WTC11 (cell line): ENCODE measurements around the gene SMNDC1.

Experiments
- CREB1 ChIP-seq: sonication (generic); formaldehyde crosslinking; IDR thresholded peaks from 2 replicates; pipeline ENCODE4 v1.8.0; 2023; ENCODE audit warnings: mild to moderate bottlenecking, missing genetic modification reagents
- CREM ChIP-seq: sonication (generic); formaldehyde crosslinking; IDR thresholded peaks from 2 replicates; pipeline ENCODE4 v1.8.1; 2022; ENCODE audit warnings: mild to moderate bottlenecking, missing genetic modification reagents, moderate library complexity
- FOXJ3 ChIP-seq: sonication (generic); formaldehyde crosslinking; IDR thresholded peaks from 2 replicates; pipeline ENCODE4 v1.9.0; 2021; ENCODE audit warnings: missing genetic modification reagents, mild to moderate bottlenecking, borderline replicate concordance
- FOXK1 ChIP-seq: sonication (generic); formaldehyde crosslinking; IDR thresholded peaks from 2 replicates; pipeline ENCODE4 v1.8.0; 2022; ENCODE audit warnings: mild to moderate bottlenecking, moderate library complexity, missing genetic modification reagents
- NFE2L1 ChIP-seq: sonication (generic); formaldehyde crosslinking; IDR thresholded peaks from 2 replicates; pipeline ENCODE4 v1.8.1; 2023; ENCODE audit warnings: missing genetic modification reagents
- NFYB ChIP-seq: sonication (generic); formaldehyde crosslinking; conservative IDR thresholded peaks from 2 replicates; pipeline ENCODE4 v1.8.0; 2022; ENCODE audit warnings: low read depth, missing genetic modification reagents
- RELA ChIP-seq: sonication (generic); formaldehyde crosslinking; IDR thresholded peaks from 2 replicates; pipeline ENCODE4 v1.8.1; 2022; ENCODE audit warnings: missing genetic modification reagents, mild to moderate bottlenecking, borderline replicate concordance
- TF ChIP-seq, protein P1 (sequence below): fragments of 200-600 bp; IDR thresholded peaks from 2 replicates; pipeline ENCODE4 v1.8.0; 2022; ENCODE audit warnings: antibody characterized with exemption
- TF ChIP-seq, protein P2 (sequence below): sonication (generic); formaldehyde crosslinking; IDR thresholded peaks from 2 replicates; pipeline ENCODE4 v1.8.1; 2023; ENCODE audit warnings: mild to moderate bottlenecking, missing genetic modification reagents
- TF ChIP-seq, protein P3 (sequence below): sonication (generic); formaldehyde crosslinking; IDR thresholded peaks from 2 replicates; pipeline ENCODE4 v1.8.1; 2022; ENCODE audit warnings: low read depth, mild to moderate bottlenecking, moderate library complexity, missing genetic modification reagents, borderline replicate concordance
- TF ChIP-seq, protein P4 (sequence below): sonication (generic); formaldehyde crosslinking; IDR thresholded peaks from 2 replicates; pipeline ENCODE4 v1.8.1; 2023; ENCODE audit warnings: mild to moderate bottlenecking, missing genetic modification reagents, moderate library complexity
- TF ChIP-seq, protein P5 (sequence below): sonication (generic); formaldehyde crosslinking; IDR thresholded peaks from 2 replicates; pipeline ENCODE4 v1.8.0; 2022; ENCODE audit warnings: mild to moderate bottlenecking, missing genetic modification reagents
- TF ChIP-seq, protein P6 (sequence below): sonication (generic); formaldehyde crosslinking; IDR thresholded peaks from 2 replicates; pipeline ENCODE4 v1.8.0; 2022; ENCODE audit warnings: mild to moderate bottlenecking, missing genetic modification reagents
- TF ChIP-seq, protein P7 (sequence below): sonication (generic); formaldehyde crosslinking; IDR thresholded peaks from 2 replicates; pipeline ENCODE4 v1.8.1; 2022; ENCODE audit warnings: mild to moderate bottlenecking, moderate library complexity, missing genetic modification reagents

DNA sequence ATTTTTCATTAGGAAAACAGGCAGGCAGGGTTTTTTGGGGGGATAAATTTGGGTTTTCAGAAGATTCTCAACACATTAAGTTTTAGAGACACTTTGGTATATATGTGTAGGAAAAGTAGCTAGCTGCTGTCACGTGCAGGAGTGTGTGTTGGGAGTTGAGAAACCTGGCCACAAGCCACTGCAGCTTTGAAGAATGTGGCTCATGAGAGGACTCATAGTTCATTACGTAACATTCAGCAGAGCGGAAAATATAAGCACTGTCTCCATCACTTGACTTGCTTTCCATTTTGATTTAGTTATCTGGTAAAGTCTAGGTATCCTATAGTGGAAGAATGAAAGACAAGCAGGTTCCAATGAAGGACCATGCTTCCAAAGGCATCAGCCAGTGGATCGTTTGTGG, 31.2 kb downstream of the SMNDC1 start:
- TF ChIP-seq CREM (CRISPR knock-in tag): no peak
- TF ChIP-seq, protein P1, sequence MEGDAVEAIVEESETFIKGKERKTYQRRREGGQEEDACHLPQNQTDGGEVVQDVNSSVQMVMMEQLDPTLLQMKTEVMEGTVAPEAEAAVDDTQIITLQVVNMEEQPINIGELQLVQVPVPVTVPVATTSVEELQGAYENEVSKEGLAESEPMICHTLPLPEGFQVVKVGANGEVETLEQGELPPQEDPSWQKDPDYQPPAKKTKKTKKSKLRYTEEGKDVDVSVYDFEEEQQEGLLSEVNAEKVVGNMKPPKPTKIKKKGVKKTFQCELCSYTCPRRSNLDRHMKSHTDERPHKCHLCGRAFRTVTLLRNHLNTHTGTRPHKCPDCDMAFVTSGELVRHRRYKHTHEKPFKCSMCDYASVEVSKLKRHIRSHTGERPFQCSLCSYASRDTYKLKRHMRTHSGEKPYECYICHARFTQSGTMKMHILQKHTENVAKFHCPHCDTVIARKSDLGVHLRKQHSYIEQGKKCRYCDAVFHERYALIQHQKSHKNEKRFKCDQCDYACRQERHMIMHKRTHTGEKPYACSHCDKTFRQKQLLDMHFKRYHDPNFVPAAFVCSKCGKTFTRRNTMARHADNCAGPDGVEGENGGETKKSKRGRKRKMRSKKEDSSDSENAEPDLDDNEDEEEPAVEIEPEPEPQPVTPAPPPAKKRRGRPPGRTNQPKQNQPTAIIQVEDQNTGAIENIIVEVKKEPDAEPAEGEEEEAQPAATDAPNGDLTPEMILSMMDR: no peak
- TF ChIP-seq, protein P2, sequence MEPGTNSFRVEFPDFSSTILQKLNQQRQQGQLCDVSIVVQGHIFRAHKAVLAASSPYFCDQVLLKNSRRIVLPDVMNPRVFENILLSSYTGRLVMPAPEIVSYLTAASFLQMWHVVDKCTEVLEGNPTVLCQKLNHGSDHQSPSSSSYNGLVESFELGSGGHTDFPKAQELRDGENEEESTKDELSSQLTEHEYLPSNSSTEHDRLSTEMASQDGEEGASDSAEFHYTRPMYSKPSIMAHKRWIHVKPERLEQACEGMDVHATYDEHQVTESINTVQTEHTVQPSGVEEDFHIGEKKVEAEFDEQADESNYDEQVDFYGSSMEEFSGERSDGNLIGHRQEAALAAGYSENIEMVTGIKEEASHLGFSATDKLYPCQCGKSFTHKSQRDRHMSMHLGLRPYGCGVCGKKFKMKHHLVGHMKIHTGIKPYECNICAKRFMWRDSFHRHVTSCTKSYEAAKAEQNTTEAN (CRISPR knock-in tag): no peak
- TF ChIP-seq, protein P3, sequence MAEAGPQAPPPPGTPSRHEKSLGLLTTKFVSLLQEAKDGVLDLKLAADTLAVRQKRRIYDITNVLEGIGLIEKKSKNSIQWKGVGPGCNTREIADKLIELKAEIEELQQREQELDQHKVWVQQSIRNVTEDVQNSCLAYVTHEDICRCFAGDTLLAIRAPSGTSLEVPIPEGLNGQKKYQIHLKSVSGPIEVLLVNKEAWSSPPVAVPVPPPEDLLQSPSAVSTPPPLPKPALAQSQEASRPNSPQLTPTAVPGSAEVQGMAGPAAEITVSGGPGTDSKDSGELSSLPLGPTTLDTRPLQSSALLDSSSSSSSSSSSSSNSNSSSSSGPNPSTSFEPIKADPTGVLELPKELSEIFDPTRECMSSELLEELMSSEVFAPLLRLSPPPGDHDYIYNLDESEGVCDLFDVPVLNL (CRISPR knock-in tag): no peak
- no peak for TF ChIP-seq NFYB
- TF ChIP-seq, protein P4, sequence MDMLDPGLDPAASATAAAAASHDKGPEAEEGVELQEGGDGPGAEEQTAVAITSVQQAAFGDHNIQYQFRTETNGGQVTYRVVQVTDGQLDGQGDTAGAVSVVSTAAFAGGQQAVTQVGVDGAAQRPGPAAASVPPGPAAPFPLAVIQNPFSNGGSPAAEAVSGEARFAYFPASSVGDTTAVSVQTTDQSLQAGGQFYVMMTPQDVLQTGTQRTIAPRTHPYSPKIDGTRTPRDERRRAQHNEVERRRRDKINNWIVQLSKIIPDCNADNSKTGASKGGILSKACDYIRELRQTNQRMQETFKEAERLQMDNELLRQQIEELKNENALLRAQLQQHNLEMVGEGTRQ (CRISPR knock-in tag): no peak
- TF ChIP-seq, protein P5, sequence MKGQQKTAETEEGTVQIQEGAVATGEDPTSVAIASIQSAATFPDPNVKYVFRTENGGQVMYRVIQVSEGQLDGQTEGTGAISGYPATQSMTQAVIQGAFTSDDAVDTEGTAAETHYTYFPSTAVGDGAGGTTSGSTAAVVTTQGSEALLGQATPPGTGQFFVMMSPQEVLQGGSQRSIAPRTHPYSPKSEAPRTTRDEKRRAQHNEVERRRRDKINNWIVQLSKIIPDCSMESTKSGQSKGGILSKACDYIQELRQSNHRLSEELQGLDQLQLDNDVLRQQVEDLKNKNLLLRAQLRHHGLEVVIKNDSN (CRISPR knock-in tag): no peak
- no peak for TF ChIP-seq CREB1 (CRISPR knock-in tag)
- TF ChIP-seq, protein P6, sequence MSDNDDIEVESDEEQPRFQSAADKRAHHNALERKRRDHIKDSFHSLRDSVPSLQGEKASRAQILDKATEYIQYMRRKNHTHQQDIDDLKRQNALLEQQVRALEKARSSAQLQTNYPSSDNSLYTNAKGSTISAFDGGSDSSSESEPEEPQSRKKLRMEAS: no peak
- TF ChIP-seq NFE2L1 (CRISPR knock-in tag): no peak
- TF ChIP-seq, protein P7, sequence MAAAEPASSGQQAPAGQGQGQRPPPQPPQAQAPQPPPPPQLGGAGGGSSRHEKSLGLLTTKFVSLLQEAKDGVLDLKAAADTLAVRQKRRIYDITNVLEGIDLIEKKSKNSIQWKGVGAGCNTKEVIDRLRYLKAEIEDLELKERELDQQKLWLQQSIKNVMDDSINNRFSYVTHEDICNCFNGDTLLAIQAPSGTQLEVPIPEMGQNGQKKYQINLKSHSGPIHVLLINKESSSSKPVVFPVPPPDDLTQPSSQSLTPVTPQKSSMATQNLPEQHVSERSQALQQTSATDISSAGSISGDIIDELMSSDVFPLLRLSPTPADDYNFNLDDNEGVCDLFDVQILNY: no peak
- no peak for TF ChIP-seq FOXK1 (CRISPR knock-in tag)
- TF ChIP-seq FOXJ3 (CRISPR knock-in tag): no peak
- no peak for TF ChIP-seq RELA (CRISPR knock-in tag)
